K562 (cell line): Measurements from ENCODE around the gene KANK4. TPM values are rescaled to one million over a fixed set of nuclear protein-coding genes. Genes with fewer than 3 reads are reported as not detected.

Experiments
- ATAC-seq: fragments of 200-7000 bp; cut with Tn5 transposase; 3 replicates; pipeline ENCODE4 v1.9.1; 2020; ENCODE audit warnings: moderate library complexity
- BruUV-seq: library from RNA; stranded (reverse); fragments of 400-500 nt; replicated peaks from 2 replicates; lab custom pipeline; 2021; lab: Mats Ljungman, UMichigan
- CTCF ChIA-PET: fragments of 300-600 bp; formaldehyde crosslinking; extraction: SDS; loops from one replicate; lab custom pipeline; 2021; ENCODE audit warnings: low intra/inter-chr PET ratio; lab: Yijun Ruan, JAX
- POLR2A ChIA-PET: fragments of 300-600, 350-650 bp; sonication (Branson Sonifier 250); formaldehyde crosslinking; extraction: SDS; loops from one replicate; lab custom pipeline; 2021; ENCODE audit warnings: antibody characterized with exemption, inconsistent platforms; lab: Yijun Ruan, JAX
- DNase-seq, 4 experiments: peaks; one replicate each; pipeline versions ENCODE4 v3.0.0 to v3.0.0-alpha.2; 2011 to 2018; ENCODE audit warnings: low spot score in 3 of 4, mixed read lengths in 3 of 4; ENCODE audit errors: extremely low read depth in 1 of 4
- FAIRE-seq: peaks from 2 replicates; lab custom pipeline; 2011; peaks lifted over from hg19 to GRCh38; lab: Jason Lieb, UNC
- H2AFZ ChIP-seq: 2 replicates; pipeline ENCODE4 v1.6.0; 2011; ENCODE audit warnings: low read depth, low read length, control low read depth, inconsistent platforms
- H3K27ac ChIP-seq: fragments of 200-600 bp; 3 replicates; pipeline ENCODE4 v1.8.0; 2011; ENCODE audit warnings: low read depth, mild to moderate bottlenecking, control low read depth, inconsistent platforms, low read length, moderate library complexity, mixed read lengths; ENCODE audit errors: extremely low read depth
- H3K27me3 ChIP-seq, 2 experiments: fragments of 300-600 bp in 1 of 2; 2 replicates in 1 of 2; 3 replicates in 1 of 2; pipeline versions ENCODE4 v1.6.0 to v1.8.0; 2011; ENCODE audit warnings: inconsistent platforms in 2 of 2, low read length in 2 of 2, mild to moderate bottlenecking in 1 of 2, mixed read lengths in 1 of 2, moderate library complexity in 1 of 2; ENCODE audit not compliant: control insufficient read depth in 2 of 2, insufficient read depth in 2 of 2
- H3K36me3 ChIP-seq: fragments of 300-600 bp; 3 replicates; pipeline ENCODE4 v1.8.0; 2011; ENCODE audit warnings: mild to moderate bottlenecking, low read length, inconsistent platforms; ENCODE audit not compliant: control insufficient read depth, insufficient read depth
- H3K4me1 ChIP-seq, 2 experiments: fragments of 200-600 bp in 1 of 2; replicated peaks in 1 of 2; 2 replicates in 1 of 2; 3 replicates in 1 of 2; pipeline versions ENCODE4 v1.5.1 to v1.8.0; 2011; ENCODE audit warnings: inconsistent platforms in 2 of 2, low read length in 2 of 2, mild to moderate bottlenecking in 1 of 2, mixed read lengths in 1 of 2, moderate library complexity in 1 of 2; ENCODE audit not compliant: control insufficient read depth in 2 of 2, insufficient read depth in 2 of 2
- H3K4me2 ChIP-seq: 2 replicates; pipeline ENCODE4 v1.6.1; 2011; ENCODE audit warnings: low read length, control low read depth, inconsistent platforms, mixed read lengths; ENCODE audit not compliant: insufficient read depth
- H3K4me3 ChIP-seq: fragments of 200-600 bp; sonication (generic), shearing (Covaris generic); 2 replicates; pipeline ENCODE4 v1.5.1; 2016; ENCODE audit warnings: control low read depth, inconsistent platforms
- H3K79me2 ChIP-seq: fragments of 200-600 bp; 3 replicates; pipeline ENCODE4 v1.8.0; 2011; ENCODE audit warnings: low read length, inconsistent platforms; ENCODE audit not compliant: control insufficient read depth, insufficient read depth
- H3K9ac ChIP-seq, 2 experiments: 2 replicates each; pipeline versions ENCODE4 v1.6.0 to v1.6.1; 2011; ENCODE audit warnings: low read depth in 2 of 2, low read length in 2 of 2, control low read depth in 1 of 2, inconsistent platforms in 1 of 2, mild to moderate bottlenecking in 1 of 2, mixed read lengths in 1 of 2; ENCODE audit not compliant: insufficient read depth in 1 of 2
- H3K9me1 ChIP-seq: one replicate; pipeline ENCODE4 v1.6.0; 2011; ENCODE audit warnings: inconsistent platforms, mild to moderate bottlenecking, low read length, moderate library complexity; ENCODE audit not compliant: control insufficient read depth, insufficient read depth
- H3K9me3 ChIP-seq: replicated peaks from 2 replicates; pipeline ENCODE4 v1.5.1; 2011; ENCODE audit warnings: low read depth, low read length, inconsistent platforms; ENCODE audit not compliant: control insufficient read depth, insufficient read depth
- H4K20me1 ChIP-seq: replicated peaks from 2 replicates; pipeline ENCODE4 v1.6.1; 2011; ENCODE audit warnings: low read length, inconsistent platforms, mixed read lengths; ENCODE audit not compliant: control insufficient read depth, insufficient read depth
- ARNT ChIP-seq, 2 experiments: fragments of 450-650 bp; IDR thresholded peaks; 2 replicates each; pipeline ENCODE4 v1.6.1; 2016; ENCODE audit warnings: mild to moderate bottlenecking in 1 of 2
- BRCA1 ChIP-seq, 2 experiments: fragments of 450-650 bp in 1 of 2; sonication (generic) in 1 of 2; formaldehyde crosslinking in 1 of 2; IDR thresholded peaks; 2 replicates each; pipeline versions ENCODE4 v1.5.0 to v1.6.1; 2017 to 2020; ENCODE audit warnings: mild to moderate bottlenecking in 1 of 2, missing genetic modification reagents in 1 of 2
- HDAC3 ChIP-seq: fragments of 450-650 bp; IDR thresholded peaks from 2 replicates; pipeline ENCODE4 v1.6.1; 2018; ENCODE audit warnings: borderline replicate concordance, mild to moderate bottlenecking, moderate library complexity; ENCODE audit not compliant: partially characterized antibody
- HDGF ChIP-seq: fragments of 450-650 bp; IDR thresholded peaks from 2 replicates; pipeline ENCODE4 v1.6.1; 2016
- HIVEP1 ChIP-seq: fragments of 250-450 bp; sonication (Bioruptor Pico); IDR thresholded peaks from 2 replicates; pipeline ENCODE4 v1.4.0; 2020; ENCODE audit warnings: mild to moderate bottlenecking
- HNRNPK ChIP-seq: fragments of 200-400 bp; formaldehyde crosslinking; IDR thresholded peaks from one replicate; pipeline ENCODE4 v1.6.1; 2018; ENCODE audit warnings: mild to moderate bottlenecking, low read depth, low read length; ENCODE audit not compliant: poor library complexity, severe bottlenecking
- MIER1 ChIP-seq: fragments of 450-650 bp; IDR thresholded peaks from 2 replicates; pipeline ENCODE4 v1.6.1; 2016; ENCODE audit warnings: antibody characterized with exemption, mild to moderate bottlenecking, low read depth
- MTA2 ChIP-seq: fragments of 450-650 bp; IDR thresholded peaks from 2 replicates; pipeline ENCODE4 v1.6.1; 2016; ENCODE audit warnings: low read depth
- NR3C1 ChIP-seq: sonication (generic); formaldehyde crosslinking; IDR thresholded peaks from 2 replicates; pipeline ENCODE4 v1.8.1; 2022; ENCODE audit warnings: missing genetic modification reagents
- RCOR1 ChIP-seq, 2 experiments: IDR thresholded peaks; 2 replicates each; pipeline ENCODE4 v1.6.1; 2012; ENCODE audit warnings: low read depth in 2 of 2, low read length in 2 of 2, borderline replicate concordance in 1 of 2, improper control_type of control experiment in 1 of 2
- SMC3 ChIP-seq: conservative IDR thresholded peaks from 2 replicates; pipeline ENCODE4 v1.6.1; 2011; ENCODE audit warnings: low read depth, low read length, improper control_type of control experiment; ENCODE audit not compliant: insufficient read depth
- SP2 ChIP-seq: IDR thresholded peaks from 2 replicates; pipeline ENCODE4 v1.6.1; 2011; ENCODE audit warnings: mild to moderate bottlenecking, low read depth, low read length, moderate library complexity; ENCODE audit not compliant: poor library complexity, severe bottlenecking; ENCODE audit errors: extremely low read depth
- THAP12 ChIP-seq: fragments of 250-450 bp; sonication (Bioruptor Pico); IDR thresholded peaks from 2 replicates; pipeline ENCODE4 v1.9.0; 2021; ENCODE audit warnings: mild to moderate bottlenecking, inconsistent platforms
- ZNF311 ChIP-seq: fragments of 250-450 bp; sonication (Bioruptor Pico); IDR thresholded peaks from 2 replicates; pipeline ENCODE4 v1.4.0; 2020; ENCODE audit warnings: mild to moderate bottlenecking, moderate library complexity
- ZNF561 ChIP-seq: fragments of 450-650 bp; formaldehyde crosslinking; conservative IDR thresholded peaks from 2 replicates; pipeline ENCODE4 v1.4.0; 2020; ENCODE audit warnings: mild to moderate bottlenecking, moderate library complexity
- ZNF609 ChIP-seq: sonication (generic); formaldehyde crosslinking; IDR thresholded peaks from 2 replicates; pipeline ENCODE4 v1.8.1; 2023; ENCODE audit warnings: missing genetic modification reagents, mild to moderate bottlenecking, borderline replicate concordance
- WGBS: fragments of 100-300 bp; shearing (Covaris generic); methylation state at CpG from one replicate; pipeline ENCODE4 v1.1.6; 2016; ENCODE audit warnings: low coverage, mixed read lengths; ENCODE audit not compliant: insufficient coverage; ENCODE audit errors: missing lambda C conversion rate; 5-methylcytosine and 5-hydroxymethylcytosine counted together
- in situ Hi-C: fragments of 300-500 bp; cut with MboI; formaldehyde crosslinking; loops from 4 replicates; pipeline ENCODE4 v1.15.0; 2018; ENCODE audit warnings: inconsistent platforms, mixed read lengths
- intact Hi-C: fragments of 100-400 bp; cut with micrococcal nuclease; formaldehyde crosslinking; loops from 2 replicates; pipeline ENCODE4 v1.14.2; 2022
- polyA plus RNA-seq, 8 experiments: library from polyadenylated mRNA; depleted of rRNA in 4 of 8; stranded (reverse) in 5 of 8; unstranded in 3 of 8; fragments of >200 nt; fragmentation: Nextera tagmentation in 2 of 8; fragmentation: Illumina TruSeq in 1 of 8; extraction: Ambion mirVana in 2 of 8; extraction: Trizol in 1 of 8; gene quantifications; 2 replicates each; pipeline versions ENCODE4 v1.2.1 to v1.2.3, GENCODE V29; 2011 to 2014; ENCODE audit warnings: inconsistent platforms in 1 of 8, missing spikeins in 1 of 8
- total RNA-seq, 7 experiments: library from RNA; depleted of rRNA in 6 of 7; stranded (reverse); fragments of >200 nt in 6 of 7; fragmentation: Illumina TruSeq in 2 of 7; extraction: Trizol in 2 of 7; gene quantifications; 2 replicates each; pipeline versions ENCODE4 v1.2.1 to v1.2.3, GENCODE V29; 2011 to 2021; ENCODE audit warnings: low replicate concordance in 1 of 7

Gene KANK4
- total and polyA plus RNA-seq, 9 of the 15 experiments (the other 6 are each of a cell fraction or from before 2014, with no cell fraction given) = not detected

- H4K20me1 ChIP-seq = no peaks in the 10 kb centered on the region
- no peaks in the 10 kb centered on the region for H3K36me3 ChIP-seq
- POLR2A ChIA-PET = no interaction called here
- FAIRE-seq = no peak
- TF ChIP-seq HIVEP1 (CRISPR knock-in tag) (no peak), THAP12 (CRISPR knock-in tag) (no peak), HDGF (no peak), HNRNPK (no peak), BRCA1 (IDR thresholded peaks at IDR 0.05) (no peak), BRCA1 (CRISPR knock-in tag; IDR thresholded peaks at IDR 0.05) (no peak), ZNF561 (no peak), ZNF609 (CRISPR knock-in tag) (no peak), ARNT (IDR thresholded peaks at IDR 0.05) (no peak), MTA2 (no peak), HDAC3 (no peak), SMC3 (no peak), SP2 (no peak), ZNF311 (CRISPR knock-in tag) (no peak), MIER1 (no peak), RCOR1 (IDR thresholded peaks at IDR 0.05; ENCODE audit: borderline replicate concordance in 1 of 2, low read depth in 2 of 2, low read length in 2 of 2) (no peak), NR3C1 (no peak)
- no peak overlapping the region for H3K4me2 ChIP-seq
- H3K79me2 ChIP-seq = no peaks in the 10 kb centered on the region
- H3K9me3 ChIP-seq = no peaks in the 10 kb centered on the region
- ATAC-seq = no peak
- H3K27ac ChIP-seq = no peak overlapping the region
- CTCF ChIA-PET = no interaction called here
- intact Hi-C loops (no loop called here), in situ Hi-C loops (no loop called here)
- WGBS = 0% methylated on average over 14 of the region's 14 CpGs
- H2AFZ ChIP-seq = no peak overlapping the region
- H3K4me3 ChIP-seq = no peak overlapping the region
- H3K9me1 ChIP-seq = no peaks in the 10 kb centered on the region
- peaks cover 2 to 27% of the 10 kb centered on the region in 2 experiments; a peak in 2 of 5 replicates for H3K27me3 ChIP-seq
- no peak for DNase-seq
- no peak overlapping the region for H3K9ac ChIP-seq
- no TSS peak for BruUV-seq
- no peaks in the 10 kb centered on the region for H3K4me1 ChIP-seq
Observed at GRCh38 chr1:62232871-62233278, 86.4 kb downstream of the KANK4 start.
